OCI-LY7 (cell line): ENCODE measurements around the gene PPIL1. TPM values are rescaled to one million over a fixed set of nuclear protein-coding genes. Genes with fewer than 3 reads are reported as not detected.

Source experiments
- BruUV-seq: library from RNA; stranded (reverse); fragments of 400-500 nt; replicated peaks from 2 replicates; lab custom pipeline; 2021; lab: Mats Ljungman, UMichigan
- CTCF ChIA-PET: fragments of 300-600 bp; sonication (Branson Sonifier 250); formaldehyde crosslinking; loops from one replicate; lab custom pipeline; 2022; ENCODE audit warnings: antibody characterized with exemption; ENCODE audit not compliant: unreplicated experiment; lab: Charles Lee
- POLR2A ChIA-PET: fragments of 300-600 bp; sonication (Branson Sonifier 250); formaldehyde crosslinking; loops from one replicate; lab custom pipeline; 2022; ENCODE audit warnings: antibody characterized with exemption; lab: Charles Lee
- DNase-seq: peaks from one replicate; pipeline ENCODE4 v3.0.0-alpha.2; 2015; ENCODE audit warnings: low spot score
- H2AFZ ChIP-seq: fragments of 200-600 bp; sonication (generic), shearing (Covaris generic); 2 replicates; pipeline ENCODE4 v1.6.1; 2014; ENCODE audit warnings: mild to moderate bottlenecking, antibody characterized with exemption, low read length, moderate library complexity
- H3K27ac ChIP-seq: fragments of 200-600 bp; sonication (generic); 2 replicates; pipeline ENCODE4 v1.5.1; 2014; ENCODE audit warnings: mixed run types, low read depth, mild to moderate bottlenecking, moderate library complexity, low read length, inconsistent platforms; ENCODE audit not compliant: poor library complexity, severe bottlenecking
- H3K36me3 ChIP-seq: fragments of 200-600 bp; sonication (generic); 2 replicates; pipeline ENCODE4 v1.6.1; 2014; ENCODE audit warnings: mild to moderate bottlenecking, antibody characterized with exemption, low read length, moderate library complexity, mixed read lengths; ENCODE audit not compliant: insufficient read depth
- H3K4me1 ChIP-seq: fragments of 200-600 bp; sonication (generic); 2 replicates; pipeline ENCODE4 v1.5.1; 2014; ENCODE audit warnings: mild to moderate bottlenecking, low read length; ENCODE audit not compliant: insufficient read depth, poor library complexity, severe bottlenecking
- H3K4me2 ChIP-seq: fragments of 200-600 bp; sonication (generic); 2 replicates; pipeline ENCODE4 v1.6.1; 2014; ENCODE audit warnings: mild to moderate bottlenecking, low read length
- H3K4me3 ChIP-seq: fragments of 200-600 bp; sonication (generic); 2 replicates; pipeline ENCODE4 v1.5.1; 2014; ENCODE audit warnings: mild to moderate bottlenecking, low read depth, low read length; ENCODE audit not compliant: poor library complexity, severe bottlenecking
- H3K79me2 ChIP-seq: fragments of 200-600 bp; sonication (generic); 2 replicates; pipeline ENCODE4 v1.6.1; 2016; ENCODE audit warnings: low read depth, mild to moderate bottlenecking, low read length, moderate library complexity, mixed read lengths; ENCODE audit not compliant: insufficient read depth
- H3K9me2 ChIP-seq: fragments of 200-600 bp; sonication (generic); 2 replicates; pipeline ENCODE4 v1.6.1; 2016; ENCODE audit warnings: mild to moderate bottlenecking, low read length, mixed read lengths; ENCODE audit not compliant: insufficient read depth
- H3K9me3 ChIP-seq: fragments of 200-600 bp; sonication (generic); 2 replicates; pipeline ENCODE4 v1.6.1; 2014; ENCODE audit warnings: mild to moderate bottlenecking, mixed run types, low read length, mixed read lengths
- H4K20me1 ChIP-seq: fragments of 200-600 bp; sonication (generic); 2 replicates; pipeline ENCODE4 v1.6.1; 2014; ENCODE audit warnings: mild to moderate bottlenecking, antibody characterized with exemption, low read length, moderate library complexity, mixed read lengths; ENCODE audit not compliant: insufficient read depth
- CTCF ChIP-seq: fragments of 200-600 bp; sonication (generic); conservative IDR thresholded peaks from 2 replicates; pipeline ENCODE4 v1.5.1; 2014; ENCODE audit warnings: mild to moderate bottlenecking, antibody characterized with exemption, low read length, moderate library complexity, mixed read lengths
- EZH2phosphoT487 ChIP-seq: fragments of 200-600 bp; sonication (generic); IDR thresholded peaks from 2 replicates; pipeline ENCODE4 v1.6.1; 2018; ENCODE audit warnings: low read depth, borderline replicate concordance, mild to moderate bottlenecking, mixed run types, antibody characterized with exemption, low read length, moderate library complexity, mixed read lengths
- intact Hi-C: fragments of 100-400 bp; cut with micrococcal nuclease; formaldehyde crosslinking; loops from one replicate; pipeline ENCODE4 v1.10.0; 2022; ENCODE audit not compliant: unreplicated experiment
- total RNA-seq, 2 experiments: library from RNA; depleted of rRNA in 1 of 2; stranded (reverse); fragments of >200 nt in 1 of 2; shearing (Covaris generic) in 1 of 2; gene quantifications; 2 replicates each; pipeline ENCODE4 v1.2.3, GENCODE V29; 2014 to 2022

The PPIL1 gene
- total RNA-seq, 2 experiments from 2014 or later: 38.9 to 40.0 TPM

GRCh38 chr6:36858407-36858981, 16.1 kb downstream of the PPIL1 start:
- no peaks in the 10 kb centered on the region for H3K9me3 ChIP-seq
- no peaks in the 10 kb centered on the region for H4K20me1 ChIP-seq
- no TSS peak for BruUV-seq
- no peak for DNase-seq
- no peak overlapping the region for H3K4me3 ChIP-seq
- ChIA-PET CTCF (no interaction called here), POLR2A (no interaction called here)
- H3K36me3 ChIP-seq: peaks cover 96% of the 10 kb centered on the region
- H3K79me2 ChIP-seq: peaks cover 15% of the 10 kb centered on the region; the same call in 1 of the 2 replicates
- H3K27ac ChIP-seq: no peak overlapping the region
- no peak overlapping the region for H3K4me2 ChIP-seq
- TF ChIP-seq EZH2phosphoT487 (no peak), CTCF (no peak)
- intact Hi-C loops: no loop called here
- H3K4me1 ChIP-seq: no peaks in the 10 kb centered on the region
- H3K9me2 ChIP-seq: no peaks in the 10 kb centered on the region
- H2AFZ ChIP-seq: no peak overlapping the region

- no peak overlapping the region for H3K4me2 ChIP-seq
- H3K4me1 ChIP-seq: no peaks in the 10 kb centered on the region
- H3K27ac ChIP-seq: no peak overlapping the region
- no peaks in the 10 kb centered on the region for H3K9me3 ChIP-seq
- intact Hi-C loops: no loop called here
- ChIA-PET CTCF (interaction anchor here (0.6 kb wide), 1 partner anchor 54 kb away, joined by 3 read pairs; no protein-coding TSS in a partner anchor), POLR2A (interaction anchor here (0.6 to 0.7 kb wide), 2 partner anchors 8 to 17 kb away, joined by 3 read pairs; no protein-coding TSS in a partner anchor)
- no TSS peak for BruUV-seq
- TF ChIP-seq EZH2phosphoT487 (no peak), CTCF (no peak)
- no peak overlapping the region for H2AFZ ChIP-seq
- peaks cover 15% of the 10 kb centered on the region; the same call in 1 of the 2 replicates for H3K79me2 ChIP-seq
- no peak for DNase-seq
- H3K36me3 ChIP-seq: peaks cover 95% of the 10 kb centered on the region
- no peak overlapping the region for H3K4me3 ChIP-seq
- no peaks in the 10 kb centered on the region for H4K20me1 ChIP-seq
- H3K9me2 ChIP-seq: no peaks in the 10 kb centered on the region
These were observed 17.3 kb downstream of the PPIL1 start for GRCh38 chr6:36857325-36857724.

- Histone ChIP-seq H3K4me2 (no peak overlapping the region), H3K4me3 (no peak overlapping the region), H3K79me2 (peaks cover 13% of the 10 kb centered on the region; the same call in 1 of the 2 replicates), H2AFZ (no peak overlapping the region), H4K20me1 (0 out of 2 replicates have a peak, but pooled peaks cover 5% of the 10 kb centered on the region), H3K27ac (no peak overlapping the region), H3K9me3 (no peaks in the 10 kb centered on the region), H3K4me1 (no peaks in the 10 kb centered on the region), H3K9me2 (no peaks in the 10 kb centered on the region), H3K36me3 (peaks cover 96% of the 10 kb centered on the region)
- no TSS peak for BruUV-seq
- DNase-seq: no peak
- intact Hi-C loops: no loop called here
- ChIA-PET POLR2A (no interaction called here), CTCF (no interaction called here)
- TF ChIP-seq EZH2phosphoT487 (no peak), CTCF (no peak)
These were observed 18.3 kb downstream of the PPIL1 start for GRCh38 chr6:36856277-36856676.
